IPS-18c (cell line): ENCODE results near the gene SASH1.
"Not testable (repeated sequence)": the region's sequence is repeated elsewhere in the genome, so short reads cannot be mapped to it uniquely, and the experiment has no call there.

Experiments
- H3K4me3 ChIP-seq: 2 replicates; pipeline ENCODE4 v1.7.0; 2013; ENCODE audit warnings: low read depth, mild to moderate bottlenecking, low read length, moderate library complexity; ENCODE audit not compliant: insufficient read depth
- H3K9me3 ChIP-seq: one replicate; pipeline ENCODE4 v1.6.1; 2013; ENCODE audit warnings: mild to moderate bottlenecking, low read length, moderate library complexity; ENCODE audit not compliant: control insufficient read depth, insufficient read depth

The SASH1 gene

DNA sequence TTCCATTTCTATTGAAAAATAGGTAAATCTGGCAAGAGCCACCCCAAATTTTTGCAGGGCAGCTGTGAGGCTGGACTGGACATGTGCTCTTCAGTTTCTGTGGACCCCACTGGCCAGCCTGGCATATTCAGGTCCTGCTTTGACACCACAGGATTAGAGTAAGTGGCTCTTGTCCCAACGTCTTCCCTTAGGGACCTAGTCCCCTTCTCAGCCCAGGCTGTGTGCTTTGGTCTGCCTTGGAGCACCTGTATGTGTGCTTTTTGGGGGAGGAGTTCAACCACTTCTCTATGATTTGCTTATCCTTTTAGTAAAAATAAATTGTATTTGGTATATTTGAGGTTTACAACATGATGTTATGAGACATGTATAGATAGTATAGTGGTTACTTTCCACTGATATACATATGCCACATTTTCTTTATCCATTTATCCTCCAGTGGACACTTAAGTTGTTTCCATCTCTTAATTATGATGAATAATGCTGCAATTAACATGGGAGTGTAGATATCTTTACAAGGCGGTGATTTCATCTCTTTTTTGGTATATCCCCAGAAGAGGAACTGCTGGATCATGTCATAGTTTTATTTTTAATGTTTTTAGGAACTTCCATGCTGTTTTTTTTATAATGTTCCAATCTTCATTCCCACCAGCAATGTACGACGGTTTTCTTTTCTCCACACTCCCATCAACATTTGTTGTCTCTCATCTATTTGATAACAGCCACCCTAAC, 236.4 kb downstream of the SASH1 start:
- Histone ChIP-seq H3K9me3 (no peaks in the 10 kb centered on the region), H3K4me3 (no peak overlapping the region)

DNA sequence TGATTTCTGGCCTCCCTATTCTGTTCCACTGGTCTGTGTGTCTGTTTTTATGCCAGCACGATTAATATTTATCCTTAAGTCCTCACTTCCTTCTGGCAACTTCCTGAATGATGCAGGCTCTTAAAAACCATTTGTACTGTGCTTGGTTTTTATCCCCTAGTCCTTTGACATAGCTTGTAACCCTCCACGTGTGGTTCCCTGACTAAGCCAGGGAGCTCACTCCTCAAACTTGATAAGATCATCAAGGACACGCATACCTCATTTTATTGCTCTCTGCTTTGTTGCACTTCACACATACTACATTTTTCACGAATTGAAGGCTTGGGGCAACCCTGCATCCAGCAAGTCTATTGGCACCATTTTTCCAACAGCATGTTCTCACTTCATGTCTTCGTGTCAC, 237.8 kb downstream of the SASH1 start:
- Histone ChIP-seq H3K4me3 (no peak overlapping the region), H3K9me3 (no peaks in the 10 kb centered on the region)

DNA sequence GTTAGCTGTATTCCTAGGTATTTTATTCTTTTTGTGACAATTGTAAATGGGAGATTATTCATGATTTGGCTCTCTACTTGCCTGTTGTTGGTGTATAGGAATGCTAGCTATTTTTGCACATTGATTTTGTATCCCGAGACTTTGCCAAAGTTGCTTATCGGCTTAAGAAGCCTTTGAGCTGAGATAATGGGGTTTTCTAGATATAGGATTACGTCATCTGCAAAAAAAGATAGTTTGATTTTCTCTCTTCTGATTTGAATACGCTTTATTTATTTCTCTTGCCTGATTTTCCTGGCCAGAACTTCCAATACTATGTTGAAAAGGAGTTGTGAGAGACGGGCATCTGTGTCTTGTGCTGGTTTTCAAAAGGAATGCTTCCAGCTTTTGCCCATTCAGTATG, 241.0 kb downstream of the SASH1 start:
- Histone ChIP-seq H3K4me3 (no peak overlapping the region), H3K9me3 (peaks cover 5% of the 10 kb centered on the region)

DNA sequence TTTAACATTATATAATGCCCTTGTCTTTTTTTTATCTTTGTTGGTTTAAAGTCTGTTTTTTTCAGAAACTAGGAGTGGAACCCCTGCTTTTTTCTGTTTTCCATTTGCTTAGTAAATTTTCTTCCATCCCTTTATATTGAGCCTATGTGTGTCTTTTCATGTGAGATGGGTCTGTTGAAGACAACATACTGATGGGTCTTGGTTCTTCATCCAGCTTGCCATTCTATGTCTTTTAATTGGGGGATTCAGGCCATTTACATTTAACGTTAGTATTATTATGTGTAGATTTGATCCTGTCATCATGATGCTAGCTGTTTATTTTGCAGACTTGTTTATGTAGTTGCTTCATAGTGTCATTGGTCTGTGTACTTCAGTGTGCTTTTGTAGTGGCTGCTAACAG, 243.0 kb downstream of the SASH1 start:
- not testable (repeated sequence) for H3K9me3 ChIP-seq, H3K4me3 ChIP-seq

DNA sequence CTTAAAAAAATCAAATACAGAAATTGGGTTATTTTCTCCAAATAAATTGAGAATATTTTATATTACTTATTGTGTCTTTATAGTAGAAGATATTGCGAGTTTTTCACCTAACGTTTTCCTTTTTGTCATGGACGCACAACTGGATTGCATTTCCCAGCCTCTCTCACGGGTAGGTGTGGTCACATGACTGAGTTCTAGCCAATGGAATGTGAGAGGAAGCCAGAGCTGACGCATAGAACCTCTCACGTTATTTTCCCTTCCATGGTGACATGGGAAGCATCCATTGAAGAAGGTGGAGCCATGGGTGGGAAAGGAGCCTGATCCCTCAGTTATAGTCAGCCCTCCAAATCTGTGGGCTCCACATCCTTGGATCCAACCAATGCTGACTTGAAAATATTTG, 248.2 kb downstream of the SASH1 start:
- peaks cover 2% of the 10 kb centered on the region for H3K9me3 ChIP-seq
- no peak overlapping the region for H3K4me3 ChIP-seq

DNA sequence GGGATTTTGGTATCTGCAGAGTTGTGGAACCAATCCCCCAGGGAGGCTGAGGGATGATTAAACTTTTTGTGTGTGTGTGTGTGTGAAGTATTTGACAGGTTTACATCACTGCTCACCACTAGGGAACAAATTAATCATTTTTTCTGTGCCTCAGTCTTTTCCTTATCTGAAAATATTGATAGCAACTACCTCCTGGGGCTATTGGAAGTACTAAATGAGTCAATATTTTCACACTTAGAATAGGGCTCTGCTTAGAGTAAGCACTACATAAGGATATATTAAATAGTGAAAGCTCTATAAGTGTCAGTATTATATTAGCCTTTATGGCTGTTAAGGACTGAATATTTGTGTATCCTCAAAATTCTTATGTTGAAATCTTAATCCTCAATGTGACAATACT, 249.0 kb downstream of the SASH1 start:
- H3K9me3 ChIP-seq, result peaks cover 2% of the 10 kb centered on the region
- no peak overlapping the region for H3K4me3 ChIP-seq

DNA sequence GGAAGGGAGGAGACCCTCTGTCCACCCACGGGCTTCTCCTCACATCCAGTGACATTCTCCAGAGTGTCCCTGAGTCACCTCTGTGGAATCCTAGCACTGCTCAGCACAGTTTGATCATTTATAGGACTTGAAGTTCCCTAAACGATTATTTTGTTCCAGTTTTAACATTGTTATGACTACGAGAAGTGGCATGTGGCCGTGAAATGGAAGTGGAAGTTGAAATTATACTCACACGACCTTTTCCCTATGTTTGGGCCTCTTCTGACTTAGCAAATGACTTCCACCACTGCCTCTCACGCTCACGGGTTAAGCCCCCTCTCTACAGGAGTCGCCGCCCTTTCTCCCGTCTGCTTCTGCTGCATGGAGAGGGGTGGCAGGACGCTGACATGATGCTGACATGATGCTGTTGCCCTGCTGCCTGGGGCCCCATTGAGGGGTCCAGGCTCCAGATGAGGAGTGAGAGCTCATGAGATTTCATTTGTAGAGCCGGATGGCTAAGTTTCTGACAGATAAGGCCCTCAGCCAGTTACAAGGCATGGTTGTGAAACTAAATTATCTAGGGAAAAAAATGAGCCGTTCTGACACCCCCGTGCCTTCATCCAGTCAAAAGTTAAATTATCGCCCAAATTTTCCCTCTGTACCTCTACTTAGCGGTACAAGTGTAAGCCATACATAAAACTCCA, 250.6 kb downstream of the SASH1 start:
- Histone ChIP-seq H3K9me3 (no peaks in the 10 kb centered on the region), H3K4me3 (no peak overlapping the region)

DNA sequence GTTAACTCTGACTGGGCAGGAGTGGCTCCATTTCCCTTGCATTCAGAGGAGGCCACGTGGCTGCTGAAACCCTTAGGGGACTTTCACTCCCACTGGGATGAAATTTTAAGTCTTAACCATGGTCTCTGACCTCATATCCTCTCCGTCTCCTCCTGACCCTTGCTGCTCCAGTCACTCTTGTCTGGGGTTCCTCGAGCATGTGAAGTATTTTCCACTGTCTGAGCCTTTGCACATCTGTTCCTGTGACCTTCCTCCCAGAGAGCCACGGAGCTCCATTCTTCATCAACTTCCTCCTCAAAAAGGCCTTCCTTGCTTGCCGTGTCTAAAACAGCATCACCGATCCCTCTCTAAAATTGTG, 251.2 kb downstream of the SASH1 start:
- Histone ChIP-seq H3K9me3 (no peaks in the 10 kb centered on the region), H3K4me3 (no peak overlapping the region)

DNA sequence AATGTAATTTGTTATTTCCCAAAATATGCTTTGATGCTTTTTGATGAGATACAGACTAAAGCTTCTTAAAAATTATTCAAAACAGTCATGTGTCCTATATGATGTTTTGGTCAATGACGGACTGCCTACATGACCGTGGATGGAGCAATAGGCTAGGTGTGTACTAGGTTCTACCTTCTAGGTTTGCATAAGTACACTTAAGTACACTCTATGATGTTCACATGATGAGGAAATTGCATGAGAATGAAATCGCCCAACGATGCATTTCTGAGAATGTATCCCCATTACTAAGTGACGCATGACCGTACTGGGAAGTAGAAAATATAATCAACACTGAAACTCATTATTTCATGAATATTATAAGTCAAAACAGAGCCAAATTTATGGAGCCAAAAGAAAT, 252.9 kb downstream of the SASH1 start:
- no peaks in the 10 kb centered on the region for H3K9me3 ChIP-seq
- H3K4me3 ChIP-seq, result no peak overlapping the region

DNA sequence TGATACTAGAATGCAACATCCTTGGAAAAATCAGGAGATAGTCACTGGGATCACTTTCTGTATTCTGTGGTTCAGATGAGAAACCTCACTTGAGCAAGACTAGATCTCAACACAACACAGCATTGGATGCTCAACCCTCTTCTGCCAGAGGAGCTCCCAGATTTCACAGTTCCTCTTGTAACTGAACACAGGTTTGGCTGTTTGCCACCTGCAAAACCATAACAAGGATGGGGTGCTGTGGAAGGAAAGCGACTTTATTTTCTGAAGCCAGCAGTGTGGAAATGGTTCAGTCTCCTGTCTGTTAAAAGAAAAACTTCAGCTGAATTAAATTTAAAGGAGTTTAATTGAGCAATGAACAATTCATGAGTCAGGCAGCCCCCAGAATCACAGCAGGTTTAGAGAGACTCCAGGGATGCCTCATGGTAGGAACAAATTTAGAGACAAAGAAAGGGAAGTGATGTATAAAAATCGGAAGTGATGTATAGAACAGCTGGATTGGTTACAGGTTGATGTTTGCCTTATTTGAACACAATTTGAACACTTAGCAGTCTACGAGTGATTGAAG, 254.3 kb downstream of the SASH1 start:
- Histone ChIP-seq H3K4me3 (no peak overlapping the region), H3K9me3 (no peaks in the 10 kb centered on the region)

DNA sequence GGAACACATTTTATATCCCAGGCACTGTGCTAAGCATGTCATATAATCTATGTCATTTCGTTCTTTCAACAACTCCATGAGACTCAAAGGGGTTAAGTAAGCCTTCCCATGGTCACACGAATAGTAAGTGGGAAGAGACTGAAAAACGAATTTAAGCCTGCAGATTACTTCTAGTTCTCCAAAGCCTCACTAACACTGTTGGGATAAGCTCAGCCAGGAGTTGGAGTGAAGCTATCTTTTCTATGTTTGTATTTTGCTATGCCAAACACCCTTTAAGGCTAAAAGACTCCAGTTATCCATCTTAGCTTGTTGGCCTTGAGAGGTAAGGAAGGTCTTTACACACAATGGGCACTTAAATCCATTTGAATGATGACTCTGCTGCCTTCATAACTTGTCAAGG, 256.1 kb downstream of the SASH1 start:
- H3K4me3 ChIP-seq, result no peak overlapping the region

DNA sequence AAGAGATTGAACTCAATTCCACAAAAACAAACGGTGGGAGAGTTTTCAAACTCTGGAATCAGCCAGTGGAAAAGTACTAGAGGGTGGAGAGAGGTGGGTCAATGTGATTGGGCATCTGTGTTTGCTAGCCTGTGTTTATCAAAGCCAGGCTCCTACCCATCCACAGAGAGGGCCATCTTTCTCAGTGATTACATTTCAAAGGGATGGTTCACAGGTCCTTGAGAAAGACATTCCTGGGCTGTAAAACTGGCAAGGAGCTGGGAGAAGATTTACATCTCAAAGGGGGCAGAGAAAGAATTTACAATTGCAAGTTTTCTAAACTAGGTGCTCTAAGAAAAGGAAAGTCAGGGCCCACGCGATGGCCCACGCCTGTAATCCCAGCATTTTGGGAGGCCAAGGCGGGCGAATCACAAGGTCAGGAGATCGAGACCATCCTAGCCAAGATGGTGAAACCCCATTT, 257.4 kb downstream of the SASH1 start:
- no peaks in the 10 kb centered on the region for H3K9me3 ChIP-seq
- no peak overlapping the region for H3K4me3 ChIP-seq

More for the DNA sequence above, 256.1 kb downstream of the SASH1 start:
- no peaks in the 10 kb centered on the region for H3K9me3 ChIP-seq
